HepG2 (cell line): ENCODE measurements around the gene LDLRAD3. TPM values are rescaled to one million over a fixed set of nuclear protein-coding genes. Genes with fewer than 3 reads are reported as not detected.

ENCODE experiments used
- ATAC-seq: fragments of 200-7000 bp; cut with Tn5 transposase; 3 replicates; pipeline ENCODE4 v1.9.1; 2020; ENCODE audit warnings: mild to moderate bottlenecking, moderate library complexity
- BruUV-seq: library from RNA; stranded (reverse); fragments of 400-500 nt; replicated peaks from 2 replicates; lab custom pipeline; 2021; lab: Mats Ljungman, UMichigan
- CTCF ChIA-PET: fragments of 300-600 bp; formaldehyde crosslinking; extraction: SDS; loops from one replicate; lab custom pipeline; 2021; ENCODE audit warnings: low total read pairs, inconsistent platforms, low intra/inter-chr PET ratio; lab: Yijun Ruan, JAX
- POLR2A ChIA-PET: fragments of 350-600 bp; sonication (Branson Sonifier 250); formaldehyde crosslinking; loops from one replicate; lab custom pipeline; 2020; ENCODE audit warnings: antibody characterized with exemption, inconsistent platforms; lab: Yijun Ruan, JAX
- DNase-seq: peaks from one replicate; pipeline ENCODE4 v3.0.0-alpha.2; 2015; ENCODE audit warnings: low spot score
- FAIRE-seq: peaks from 3 replicates; lab custom pipeline; 2011; peaks lifted over from hg19 to GRCh38; lab: Jason Lieb, UNC
- H2AFZ ChIP-seq: one replicate; pipeline ENCODE4 v1.6.1; 2011; ENCODE audit warnings: low read length, inconsistent platforms
- H3K27ac ChIP-seq: fragments of 300-600 bp; 3 replicates; pipeline ENCODE4 v1.8.0; 2011; ENCODE audit warnings: mixed run types, mild to moderate bottlenecking, mixed read lengths, low read length, inconsistent platforms; ENCODE audit not compliant: insufficient read depth; ENCODE audit errors: extremely low read length
- H3K27me3 ChIP-seq, 2 experiments: fragments of 200-600 bp in 1 of 2; 2 replicates in 1 of 2; 3 replicates in 1 of 2; pipeline versions ENCODE4 v1.6.0 to v1.8.0; 2011; ENCODE audit warnings: low read length in 2 of 2, mild to moderate bottlenecking in 2 of 2, moderate library complexity in 2 of 2, inconsistent platforms in 1 of 2; ENCODE audit not compliant: insufficient read depth in 2 of 2, control insufficient read depth in 1 of 2
- H3K36me3 ChIP-seq, 2 experiments: fragments of 200-600 bp in 1 of 2; replicated peaks in 1 of 2; 2 replicates in 1 of 2; 3 replicates in 1 of 2; pipeline versions ENCODE4 v1.5.1 to v1.8.0; 2011; ENCODE audit warnings: low read length in 2 of 2, inconsistent platforms in 1 of 2; ENCODE audit not compliant: insufficient read depth in 2 of 2, control insufficient read depth in 1 of 2
- H3K4me1 ChIP-seq: 2 replicates; pipeline ENCODE4 v1.5.1; 2012; ENCODE audit warnings: low read length, inconsistent platforms; ENCODE audit not compliant: insufficient read depth
- H3K4me2 ChIP-seq: 2 replicates; pipeline ENCODE4 v1.6.0; 2011; ENCODE audit warnings: low read depth, low read length, inconsistent platforms
- H3K4me3 ChIP-seq, 3 experiments: fragments of 200-600 bp in 1 of 3; sonication (generic), shearing (Covaris generic) in 1 of 3; replicated peaks in 1 of 3; 2 replicates each; pipeline ENCODE4 v1.5.1; 2011 to 2016; ENCODE audit warnings: low read length in 3 of 3, inconsistent platforms in 2 of 3, low read depth in 2 of 3, mild to moderate bottlenecking in 2 of 3, control low read depth in 1 of 3, mixed read lengths in 1 of 3; ENCODE audit not compliant: insufficient read depth in 1 of 3
- H3K79me2 ChIP-seq: one replicate; pipeline ENCODE4 v1.6.1; 2011; ENCODE audit warnings: low read length, inconsistent platforms; ENCODE audit not compliant: insufficient read depth
- H3K9ac ChIP-seq: 2 replicates; pipeline ENCODE4 v1.6.0; 2011; ENCODE audit warnings: mild to moderate bottlenecking, low read depth, low read length, inconsistent platforms; ENCODE audit not compliant: insufficient read depth
- H3K9me3 ChIP-seq: 2 replicates; pipeline ENCODE4 v1.5.1; 2012; ENCODE audit warnings: mild to moderate bottlenecking, low read length
- H4K20me1 ChIP-seq: 2 replicates; pipeline ENCODE4 v1.6.0; 2011; ENCODE audit warnings: inconsistent platforms, mild to moderate bottlenecking, low read length, moderate library complexity; ENCODE audit not compliant: insufficient read depth
- ATF7 ChIP-seq, 2 experiments: fragments of 450-650 bp in 1 of 2; sonication (generic) in 1 of 2; formaldehyde crosslinking in 1 of 2; IDR thresholded peaks; 2 replicates each; pipeline versions ENCODE4 v1.4.0 to v1.6.1; 2016 to 2020; ENCODE audit warnings: antibody characterized with exemption in 1 of 2, mild to moderate bottlenecking in 1 of 2, missing genetic modification reagents in 1 of 2
- HMGXB3 ChIP-seq: sonication (generic); formaldehyde crosslinking; IDR thresholded peaks from 2 replicates; pipeline ENCODE4 v1.4.0; 2020; ENCODE audit warnings: missing genetic modification reagents, borderline replicate concordance
- JUNB ChIP-seq: sonication (generic); formaldehyde crosslinking; IDR thresholded peaks from 2 replicates; pipeline ENCODE4 v1.8.0; 2022; ENCODE audit warnings: missing genetic modification reagents, mild to moderate bottlenecking, borderline replicate concordance
- KLF13 ChIP-seq: sonication (generic); formaldehyde crosslinking; IDR thresholded peaks from 2 replicates; pipeline ENCODE4 v1.4.0; 2020; ENCODE audit warnings: mild to moderate bottlenecking, missing genetic modification reagents
- NAIF1 ChIP-seq: sonication (generic); formaldehyde crosslinking; IDR thresholded peaks from 2 replicates; pipeline ENCODE4 v1.5.0; 2020; ENCODE audit warnings: mild to moderate bottlenecking, missing genetic modification reagents, borderline replicate concordance
- NR2F1 ChIP-seq, 2 experiments: fragments of 450-650 bp in 1 of 2; formaldehyde crosslinking in 1 of 2; IDR thresholded peaks; 2 replicates each; pipeline versions ENCODE4 v1.5.0 to v1.6.1; 2016 to 2020; ENCODE audit warnings: mild to moderate bottlenecking in 1 of 2, missing compliant biosample characterization in 1 of 2, missing genetic modification reagents in 1 of 2, moderate library complexity in 1 of 2
- PAX8 ChIP-seq: sonication (generic); formaldehyde crosslinking; IDR thresholded peaks from 2 replicates; pipeline ENCODE4 v1.8.0; 2022; ENCODE audit warnings: mild to moderate bottlenecking, missing genetic modification reagents, borderline replicate concordance
- SSRP1 ChIP-seq: IDR thresholded peaks from 2 replicates; pipeline ENCODE4 v1.6.1; 2016; ENCODE audit warnings: control low read depth
- TBX3 ChIP-seq: fragments of 450-650 bp; IDR thresholded peaks from 2 replicates; pipeline ENCODE4 v1.6.1; 2017; ENCODE audit warnings: antibody characterized with exemption, mild to moderate bottlenecking, inconsistent platforms, borderline replicate concordance
- TOPORS ChIP-seq: sonication (generic); formaldehyde crosslinking; IDR thresholded peaks from 2 replicates; pipeline ENCODE4 v1.8.0; 2023; ENCODE audit warnings: mild to moderate bottlenecking, missing genetic modification reagents
- WIZ ChIP-seq: sonication (generic); formaldehyde crosslinking; IDR thresholded peaks from 2 replicates; pipeline ENCODE4 v1.5.1; 2020; ENCODE audit warnings: mild to moderate bottlenecking, missing genetic modification reagents
- ZNF282 ChIP-seq: fragments of 450-650 bp; IDR thresholded peaks from 2 replicates; pipeline ENCODE4 v1.6.1; 2018; ENCODE audit not compliant: partially characterized antibody
- ZNF350 ChIP-seq: sonication (generic); formaldehyde crosslinking; IDR thresholded peaks from 2 replicates; pipeline ENCODE4 v1.4.0; 2020; ENCODE audit warnings: mild to moderate bottlenecking, low read depth, missing genetic modification reagents, borderline replicate concordance
- WGBS: methylation state at CpG from one replicate; pipeline ENCODE4 v1.1.6; 2017; ENCODE audit warnings: low lambda C conversion rate; 5-methylcytosine and 5-hydroxymethylcytosine counted together
- in situ Hi-C: cut with HindIII; loops from 2 replicates; pipeline ENCODE4 v1.10.0; 2017; ENCODE audit warnings: low pct_unique_long_range_greater_than_20kb; ENCODE audit not compliant: extremely low pct_ligation_motif_present
- intact Hi-C: fragments of 100-400 bp; cut with micrococcal nuclease; formaldehyde crosslinking; loops from one replicate; pipeline ENCODE4 v1.10.0; 2022; ENCODE audit not compliant: unreplicated experiment
- polyA plus RNA-seq, 8 experiments: library from polyadenylated mRNA; depleted of rRNA in 3 of 8; stranded (reverse) in 7 of 8; unstranded in 1 of 8; fragments of >200 nt; fragmentation: Illumina TruSeq in 4 of 8; extraction: Trizol in 4 of 8; gene quantifications; 2 replicates each; pipeline versions ENCODE4 v1.2.1 to v1.2.3, GENCODE V29; 2011 to 2016; ENCODE audit warnings: low read depth in 4 of 8, missing spikeins in 1 of 8, mixed read lengths in 1 of 8; ENCODE audit not compliant: insufficient read depth in 1 of 8
- total RNA-seq, 5 experiments: library from RNA; depleted of rRNA; stranded (reverse); fragments of >200 nt; fragmentation: Illumina TruSeq; extraction: Trizol; gene quantifications; 2 replicates each; pipeline ENCODE4 v1.2.3, GENCODE V29; 2016; ENCODE audit warnings: low read depth in 1 of 5

Gene LDLRAD3
- total and polyA plus RNA-seq, 2 of the 13 experiments (the other 11 are each of a cell fraction or from before 2014, with no cell fraction given), result 0.50 to 0.60 TPM

GRCh38 chr11:35944503-35945136 is 758 bp downstream of the LDLRAD3 start (continued):
- TF ChIP-seq PAX8 (CRISPR knock-in tag), result no peak
- TF ChIP-seq JUNB (CRISPR knock-in tag), result no peak
- TF ChIP-seq, all 625 proteins: peak for 0

GRCh38 chr11:35945137-35945518 is 1.3 kb downstream of the LDLRAD3 start:
- in situ Hi-C loops (no loop called here), intact Hi-C loops (no loop called here)
- Histone ChIP-seq H4K20me1 (no peaks in the 10 kb centered on the region), H3K27me3 (peaks cover 7 to 46% of the 10 kb centered on the region in 2 experiments), H3K4me3 (no peak overlapping the region), H3K9ac (no peak overlapping the region), H3K9me3 (no peaks in the 10 kb centered on the region), H3K4me2 (no peak overlapping the region), H3K4me1 (peaks cover 7% of the 10 kb centered on the region), H3K36me3 (no peaks in the 10 kb centered on the region), H3K79me2 (no peaks in the 10 kb centered on the region), H3K27ac (no peak overlapping the region), H2AFZ (no peak overlapping the region)
- TF ChIP-seq ATF7 (IDR thresholded peaks at IDR 0.05) (peak; percentile 50; the same call in 1 of the 2 replicates), ATF7 (CRISPR knock-in tag; IDR thresholded peaks at IDR 0.05) (no peak), TBX3 (no peak)
- DNase-seq (no peak), ATAC-seq (no peak), FAIRE-seq (no peak)
- WGBS, result 100% methylated on average over 1 of the region's 2 CpGs
- ChIA-PET POLR2A (no interaction called here), CTCF (no interaction called here)
- BruUV-seq, result no TSS peak

GRCh38 chr11:35946766-35947165 is 2.9 kb downstream of the LDLRAD3 start:
- CTCF ChIA-PET, result no interaction called here
- TF ChIP-seq ZNF350 (CRISPR knock-in tag) (no peak), WIZ (no peak), SSRP1 (CRISPR knock-in tag) (no peak), NR2F1 (CRISPR knock-in tag; IDR thresholded peaks at IDR 0.05) (no peak), KLF13 (CRISPR knock-in tag) (no peak), ZNF282 (no peak), NAIF1 (CRISPR knock-in tag) (no peak), HMGXB3 (CRISPR knock-in tag) (no peak), TOPORS (CRISPR knock-in tag) (no peak)

More at GRCh38 chr11:35946766-35947165, 2.9 kb downstream of the LDLRAD3 start:
- Histone ChIP-seq H3K9me3 (no peaks in the 10 kb centered on the region), H4K20me1 (no peaks in the 10 kb centered on the region), H3K4me2 (no peak overlapping the region), H3K36me3 (no peaks in the 10 kb centered on the region), H3K27me3 (peaks cover 7 to 42% of the 10 kb centered on the region in 2 experiments), H3K79me2 (no peaks in the 10 kb centered on the region), H3K9ac (no peak overlapping the region), H3K27ac (no peak overlapping the region), H3K4me3 (no peak overlapping the region), H2AFZ (no peak overlapping the region), H3K4me1 (peaks cover 7% of the 10 kb centered on the region)
- ATAC-seq, result no peak
- 6% methylated on average over 3 of the region's 3 CpGs for WGBS
- intact Hi-C loops, result no loop called here
- in situ Hi-C loops, result no loop called here
- POLR2A ChIA-PET, result no interaction called here
- no TSS peak for BruUV-seq
- FAIRE-seq, result no peak
- DNase-seq, result no peak
